Left forelimb (tissue), 1 donor: Measurements from ENCODE around the gene CMIP.

Source experiments
- DNase-seq: peaks from one replicate; pipeline ENCODE4 v3.0.0-alpha.2; 2018; ENCODE audit warnings: low spot score

The CMIP gene

DNA sequence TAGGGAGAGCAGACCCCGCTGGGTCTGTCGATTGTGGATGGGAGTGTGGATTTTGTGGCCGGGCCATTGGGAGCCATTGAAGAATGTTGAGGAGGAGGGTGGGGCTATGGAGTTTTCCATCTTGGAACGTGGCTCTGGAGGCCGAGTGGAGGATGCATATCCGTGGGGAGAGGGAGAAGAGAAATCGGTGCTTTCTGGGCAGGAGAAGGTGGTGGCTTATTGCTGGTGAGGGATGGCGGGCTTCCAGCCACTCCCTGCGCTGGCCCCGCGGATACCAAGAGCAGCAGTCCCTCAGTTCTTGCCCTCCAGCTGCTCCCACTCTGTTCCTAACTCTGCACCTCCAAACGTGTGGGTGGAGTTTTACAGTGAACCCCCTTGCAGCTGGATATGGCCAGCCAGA lies 162.4 kb downstream of the CMIP start:
- no peak for DNase-seq

DNA sequence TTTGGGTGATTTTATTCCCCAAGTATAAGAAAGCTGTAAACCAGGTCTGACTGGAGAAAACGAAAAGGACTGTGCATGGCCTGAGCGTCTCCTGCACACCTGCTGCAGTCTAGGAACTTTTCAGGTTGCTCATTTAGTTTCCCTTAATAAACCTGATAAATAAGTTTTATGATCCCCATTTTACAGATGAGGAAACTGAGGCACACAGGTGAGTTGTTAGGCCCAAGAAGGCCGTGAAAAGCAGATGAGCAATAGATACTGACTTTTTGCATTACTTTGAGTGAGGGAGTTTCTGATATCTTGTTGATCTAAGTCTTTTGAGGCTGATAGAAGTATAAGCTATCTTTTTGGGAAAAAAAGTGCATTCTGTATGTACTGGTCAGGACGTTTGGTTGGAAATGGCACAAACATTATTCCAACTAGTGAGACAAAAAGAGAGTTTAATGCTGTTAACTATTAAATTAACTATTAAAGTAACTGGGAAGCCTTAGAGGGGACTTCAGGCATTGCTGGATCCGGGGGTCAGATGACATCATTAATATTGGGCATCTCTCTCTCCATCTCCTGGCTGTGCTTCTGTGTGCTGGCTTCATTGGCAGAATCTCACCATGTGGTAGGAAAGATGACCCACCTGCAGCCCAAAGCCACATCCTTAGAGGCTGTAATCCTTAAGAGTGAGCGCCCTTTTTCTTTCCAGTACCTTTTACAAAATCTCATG lies 163.4 kb downstream of the CMIP start:
- no peak for DNase-seq

DNA sequence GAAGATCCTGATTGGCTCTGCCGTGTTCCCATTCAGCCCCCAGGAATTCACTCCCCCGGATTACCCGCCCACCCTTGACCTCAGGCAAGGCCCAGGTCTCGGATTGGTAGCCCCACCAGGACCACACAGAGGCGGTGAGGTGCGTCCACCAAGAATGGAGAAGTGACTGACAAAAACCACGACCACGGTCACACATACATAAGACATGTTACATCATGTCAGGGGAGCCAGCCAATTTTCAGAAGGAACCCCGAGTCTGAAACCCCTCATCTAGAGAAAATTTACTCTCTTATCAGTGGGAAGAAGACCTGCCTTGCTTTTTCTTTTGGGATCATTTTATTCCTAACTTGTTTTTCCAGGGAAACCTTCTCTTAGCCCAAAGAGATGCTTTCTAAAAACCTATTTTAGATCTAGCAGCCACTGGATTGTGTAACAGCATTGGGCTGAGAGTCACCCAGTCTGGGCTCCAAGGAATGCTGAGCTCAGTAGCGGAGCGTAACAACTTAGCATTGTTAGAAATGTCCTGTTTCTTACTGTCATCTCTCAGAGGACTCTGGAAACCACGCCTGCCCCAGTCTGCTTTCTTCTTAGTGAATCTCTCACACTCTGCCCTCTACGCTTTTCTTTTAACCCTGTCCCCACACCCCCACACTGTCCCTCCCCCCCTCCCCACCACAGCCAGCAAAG lies 164.1 kb downstream of the CMIP start:
- no peak for DNase-seq

DNA sequence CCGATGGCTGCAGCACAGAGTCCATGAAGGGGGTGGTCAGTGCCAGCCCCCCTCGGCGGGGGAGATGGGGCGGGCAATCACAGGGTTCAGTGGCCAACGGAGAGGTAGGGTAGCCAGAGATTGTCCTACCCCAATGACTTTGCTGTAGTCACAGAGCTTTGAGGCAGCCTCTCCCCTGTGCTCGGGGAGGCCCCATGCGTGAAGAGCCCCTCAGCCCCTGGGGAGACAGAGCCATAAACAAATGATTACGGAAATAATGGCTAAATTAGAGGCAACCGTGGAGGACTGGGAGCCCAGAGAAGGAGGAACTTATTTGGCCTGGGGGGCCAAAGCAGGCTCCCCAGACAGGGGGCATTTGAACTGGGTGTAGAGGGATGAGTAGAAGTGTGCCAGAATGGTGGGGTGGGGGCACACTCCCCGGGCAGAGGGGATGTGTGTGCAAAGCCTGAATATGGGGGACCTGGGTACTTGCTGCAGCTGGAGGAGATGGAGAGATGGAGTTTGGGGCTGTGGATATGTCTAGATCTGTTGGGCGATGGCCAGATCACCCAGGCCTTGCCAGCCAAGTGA lies 164.8 kb downstream of the CMIP start:
- no peak for DNase-seq

DNA sequence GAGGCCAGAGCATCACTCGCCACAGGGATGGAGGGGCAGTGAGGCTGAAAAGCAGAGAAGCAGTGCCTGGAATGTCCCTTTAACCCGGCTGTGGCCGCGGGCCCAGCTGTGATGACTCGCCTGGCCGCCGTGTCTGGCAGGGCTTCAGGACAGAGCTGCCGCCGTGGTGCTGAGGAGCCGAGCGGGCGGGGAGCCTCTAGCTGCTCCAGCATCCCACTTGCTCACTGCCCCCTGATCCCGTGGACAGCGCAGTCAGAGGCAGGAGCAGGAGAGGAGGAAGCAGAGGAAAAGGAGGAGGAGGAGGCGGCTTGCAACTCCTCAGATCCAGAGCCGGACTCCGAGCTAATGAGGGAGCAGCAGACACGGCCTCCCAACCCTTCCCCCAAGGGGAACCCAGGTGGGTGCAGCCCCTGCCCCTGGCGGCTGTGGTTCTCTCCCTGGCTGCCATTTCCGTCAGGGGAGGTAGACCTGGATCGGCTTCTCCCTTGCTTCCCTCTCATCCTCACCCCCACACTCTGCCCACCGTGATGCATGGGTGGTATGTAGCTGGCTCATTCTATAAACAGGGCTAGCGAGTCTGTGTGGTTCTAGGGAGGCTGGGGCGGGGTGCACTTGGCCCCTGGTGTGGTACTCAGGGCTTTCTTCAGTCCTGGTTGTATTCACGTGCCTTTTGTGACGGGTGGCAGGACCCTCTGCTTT lies 165.7 kb downstream of the CMIP start:
- peak; percentile 86 for DNase-seq

DNA sequence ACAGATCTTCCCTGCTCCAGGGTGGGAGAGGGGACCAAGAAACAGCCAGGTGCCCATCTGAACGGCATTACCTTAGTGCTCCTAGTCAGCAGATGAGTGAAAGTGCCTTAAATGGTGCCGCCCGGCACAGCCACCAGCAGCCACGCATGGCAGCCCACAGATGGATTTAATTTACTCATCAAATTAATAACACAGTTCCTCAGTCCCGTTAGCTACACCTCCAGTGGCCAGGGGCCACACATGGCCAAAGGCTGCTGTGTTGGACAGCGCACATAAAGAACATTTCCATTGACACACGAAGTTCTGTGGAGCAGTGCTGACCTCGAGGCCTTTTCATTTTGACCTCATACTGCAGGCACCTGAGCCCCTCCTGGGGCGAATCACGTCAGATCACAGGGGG lies 166.3 kb downstream of the CMIP start:
- DNase-seq = no peak

DNA sequence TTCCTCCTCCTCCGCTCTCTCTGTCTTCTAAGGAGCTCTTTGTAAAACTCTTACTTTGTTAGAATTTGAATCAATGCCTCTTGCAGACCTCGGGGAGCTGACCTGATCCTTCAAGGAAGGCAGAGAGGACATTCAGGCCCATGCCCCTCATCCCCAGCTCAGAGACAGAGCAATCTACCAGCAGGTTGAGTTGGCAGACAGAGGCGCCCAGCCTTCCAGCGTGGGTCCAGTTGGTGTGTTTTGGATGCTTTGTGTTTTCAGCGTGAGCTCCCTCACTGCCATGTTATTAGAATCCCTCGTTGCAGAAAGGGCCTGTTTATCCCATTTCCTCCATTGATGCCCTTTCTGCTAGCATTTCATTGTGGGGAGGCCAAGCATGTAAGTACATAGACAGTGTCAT lies 167.1 kb downstream of the CMIP start:
- DNase-seq = no peak

DNA sequence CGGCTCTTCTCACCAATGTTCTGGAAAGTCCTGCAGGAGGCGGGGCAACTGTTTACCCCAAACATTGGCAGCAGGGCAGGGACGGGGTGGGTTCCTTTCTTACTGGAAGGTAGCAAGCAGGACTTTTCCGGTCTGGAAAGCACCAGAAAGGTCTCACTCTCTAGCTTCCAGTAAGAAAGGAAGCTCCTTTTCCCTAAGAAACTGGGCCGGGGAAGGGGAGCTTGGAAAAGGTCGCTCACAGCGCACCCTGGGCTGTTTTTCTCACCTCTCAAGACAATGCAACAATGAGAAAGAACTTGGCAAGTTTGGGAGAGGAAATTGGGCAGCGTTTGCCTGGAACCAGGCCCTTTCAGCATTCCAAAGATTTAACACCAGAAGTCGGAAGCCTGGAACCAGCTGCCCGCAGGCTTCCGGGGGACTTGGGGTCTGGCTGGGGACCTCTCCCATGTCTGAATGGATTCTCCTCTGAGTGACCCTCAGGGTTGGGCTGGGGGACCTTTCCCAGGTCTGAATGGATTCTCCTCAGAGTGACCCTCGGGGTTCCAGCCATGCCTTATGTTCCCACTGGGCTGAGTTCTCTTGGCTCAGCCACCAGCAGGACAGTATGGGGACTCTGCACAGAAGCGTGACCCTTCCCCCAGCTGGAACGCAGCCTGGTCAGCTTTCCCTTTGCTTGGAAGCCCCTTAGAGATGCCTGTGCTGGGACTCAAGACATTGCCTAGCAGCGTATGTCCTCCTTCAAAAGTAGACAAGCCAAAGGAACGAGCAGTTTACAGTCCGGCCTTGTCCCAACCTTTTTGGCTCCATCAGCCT lies 167.9 kb downstream of the CMIP start:
- no peak for DNase-seq

DNA sequence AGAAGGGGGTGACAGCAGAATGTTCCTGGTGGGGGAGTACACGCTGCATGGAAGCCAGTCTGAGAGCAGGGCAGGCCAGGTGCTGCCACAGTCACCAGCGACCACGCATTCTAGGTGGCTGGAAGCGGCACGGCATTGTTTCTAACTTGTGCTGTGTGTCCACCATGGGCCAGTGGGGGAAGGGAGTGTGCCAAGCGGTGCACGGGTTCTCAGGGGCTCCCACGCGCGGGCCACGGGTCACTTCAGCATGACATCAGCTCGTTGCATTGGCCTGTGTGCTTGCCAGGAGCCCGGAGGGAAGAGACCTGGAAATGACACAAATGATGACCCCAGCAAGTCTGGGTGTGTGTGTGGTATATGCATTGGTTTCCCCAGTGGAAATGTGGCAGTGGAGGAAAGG lies 169.6 kb downstream of the CMIP start:
- DNase-seq = no peak

DNA sequence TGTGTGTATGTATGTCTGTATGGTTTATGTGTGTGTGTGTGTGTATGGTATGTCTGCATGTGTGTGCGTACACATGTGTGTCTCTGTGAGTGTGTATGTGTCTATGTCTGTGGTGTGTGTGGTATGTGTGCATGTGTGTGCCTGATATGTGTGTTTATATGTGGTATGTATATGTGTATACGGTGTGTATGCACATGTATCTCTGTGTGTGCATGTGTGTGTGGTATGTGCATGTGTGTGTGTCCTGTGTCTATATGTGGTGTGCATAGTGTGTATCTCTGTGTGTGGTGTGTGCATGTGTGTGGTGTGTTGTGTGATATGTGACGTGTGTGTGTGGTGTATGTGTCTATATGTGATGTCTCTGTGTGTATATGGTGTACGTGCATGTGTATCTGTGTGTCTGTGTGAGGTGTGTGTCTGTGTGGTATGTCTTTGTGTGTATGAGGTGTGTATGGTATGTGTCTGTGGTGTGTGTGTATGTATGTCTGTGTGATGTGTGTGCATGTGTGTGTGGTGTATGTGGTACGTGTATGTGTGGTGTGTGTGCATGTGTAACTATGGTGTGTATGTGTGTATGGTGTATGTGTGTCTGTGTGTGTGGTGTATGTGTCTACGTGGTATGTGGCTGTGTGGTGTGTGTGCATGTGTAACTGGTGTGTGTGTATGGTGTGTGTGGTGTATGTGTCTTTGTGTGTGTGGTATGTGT lies 170.2 kb downstream of the CMIP start:
- DNase-seq = no peak

DNA sequence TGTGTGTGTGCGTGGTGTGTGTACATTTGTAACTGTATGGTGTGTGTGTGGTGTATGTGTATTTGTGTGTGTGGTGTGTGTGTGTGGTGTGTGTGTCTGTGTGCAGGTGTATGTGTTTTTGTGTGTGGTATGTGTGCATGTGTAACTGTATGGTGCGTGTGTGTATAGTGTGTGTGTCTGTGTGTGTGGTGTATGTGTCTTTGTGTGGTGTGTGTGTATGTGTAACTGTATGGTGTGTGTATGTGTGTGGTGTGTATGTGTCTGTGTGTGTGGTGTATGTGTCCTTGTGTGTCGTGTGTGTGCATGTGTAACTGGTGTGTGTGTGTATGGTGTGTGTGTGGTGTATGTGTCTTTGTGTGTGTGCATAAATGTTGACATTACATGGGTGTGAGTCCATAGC lies 170.8 kb downstream of the CMIP start:
- no peak for DNase-seq

DNA sequence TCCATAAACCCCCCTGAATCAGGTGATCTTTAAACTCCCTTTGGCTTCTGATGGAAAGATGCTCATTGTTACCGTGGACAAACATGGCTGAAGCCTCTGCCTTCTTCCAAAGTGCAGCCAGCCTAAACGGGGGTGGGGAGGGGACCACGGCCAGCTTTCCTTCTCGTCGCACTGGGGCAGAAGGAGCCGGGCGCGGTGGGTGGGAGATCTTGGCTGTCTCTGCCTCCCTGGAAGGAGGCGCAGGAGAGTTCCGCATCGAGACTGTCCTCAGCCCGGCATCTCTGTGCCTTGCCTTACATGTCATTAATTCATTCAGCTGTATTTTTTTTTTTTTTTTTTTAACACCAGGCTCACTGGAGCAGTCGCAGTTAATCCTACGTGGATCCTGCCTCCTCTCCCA lies 171.2 kb downstream of the CMIP start:
- DNase-seq = no peak

DNA sequence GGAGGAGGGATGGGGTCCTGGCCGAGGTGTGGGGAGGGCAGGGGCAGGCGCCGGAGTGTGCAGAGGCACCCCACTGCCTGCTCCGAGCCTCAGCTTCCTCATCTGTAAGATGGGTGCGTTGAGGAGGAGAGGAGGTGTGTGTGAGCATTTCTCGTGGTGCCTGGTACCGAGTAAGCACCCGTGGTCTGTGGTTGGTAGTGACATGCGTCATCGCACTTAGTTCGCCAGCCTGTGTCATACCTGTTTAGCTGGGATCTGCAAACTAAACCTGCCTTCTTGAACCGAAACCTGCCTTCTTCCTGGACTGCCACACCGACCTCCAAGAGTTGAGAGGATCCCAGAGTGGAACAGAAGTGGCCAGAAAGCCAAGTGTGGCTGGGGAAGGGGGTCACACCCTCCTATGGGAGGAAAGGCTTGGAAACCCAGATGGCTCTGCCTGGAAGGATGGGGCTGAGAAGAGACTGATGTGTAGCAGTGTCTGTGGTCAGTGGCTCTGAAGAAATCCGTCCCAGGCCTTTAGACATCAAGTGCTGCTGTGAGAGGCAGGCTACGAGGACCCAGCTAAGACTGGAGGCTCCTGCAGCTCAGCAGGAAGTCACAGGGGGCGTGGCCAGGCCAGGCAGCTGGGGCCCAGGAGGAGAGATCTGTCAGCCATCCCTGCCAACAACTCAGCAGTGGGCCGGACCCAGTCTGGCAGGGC lies 171.9 kb downstream of the CMIP start:
- DNase-seq = no peak

DNA sequence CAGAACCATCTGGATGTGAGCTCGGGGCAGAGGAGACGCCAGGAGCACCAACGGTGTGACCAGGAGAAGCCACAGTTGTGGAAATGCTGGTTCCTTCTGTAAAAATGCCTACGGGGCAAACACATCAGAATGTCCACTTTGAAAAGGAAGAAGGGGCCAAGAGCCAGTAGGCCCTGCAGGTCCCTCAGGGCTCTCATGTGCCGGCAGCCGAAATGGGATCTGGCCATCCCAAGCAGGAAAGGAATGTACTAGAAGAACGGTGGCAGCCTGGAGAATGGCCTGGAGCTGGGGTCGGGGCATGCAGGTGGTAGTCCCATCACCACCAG lies 172.4 kb downstream of the CMIP start:
- DNase-seq = no peak

DNA sequence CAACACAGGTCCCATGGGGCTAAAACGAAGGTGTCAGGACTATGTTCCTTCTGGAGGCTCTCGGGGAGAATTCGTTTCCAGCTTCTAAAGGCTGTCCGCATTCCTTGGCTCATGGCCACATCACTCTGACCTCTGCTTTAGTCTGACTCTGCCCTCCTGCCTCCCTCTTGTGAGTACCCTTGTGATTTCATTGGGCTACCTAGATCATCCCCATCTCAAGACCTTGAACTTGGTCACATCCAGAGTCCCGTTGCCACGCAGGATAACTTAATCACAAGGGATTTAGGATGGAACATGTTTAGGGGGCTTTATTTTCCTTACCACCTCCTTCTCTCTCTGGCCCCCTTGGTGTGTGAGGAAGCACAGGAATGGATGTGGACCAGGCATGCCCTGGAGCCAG lies 173.6 kb downstream of the CMIP start:
- DNase-seq = no peak

DNA sequence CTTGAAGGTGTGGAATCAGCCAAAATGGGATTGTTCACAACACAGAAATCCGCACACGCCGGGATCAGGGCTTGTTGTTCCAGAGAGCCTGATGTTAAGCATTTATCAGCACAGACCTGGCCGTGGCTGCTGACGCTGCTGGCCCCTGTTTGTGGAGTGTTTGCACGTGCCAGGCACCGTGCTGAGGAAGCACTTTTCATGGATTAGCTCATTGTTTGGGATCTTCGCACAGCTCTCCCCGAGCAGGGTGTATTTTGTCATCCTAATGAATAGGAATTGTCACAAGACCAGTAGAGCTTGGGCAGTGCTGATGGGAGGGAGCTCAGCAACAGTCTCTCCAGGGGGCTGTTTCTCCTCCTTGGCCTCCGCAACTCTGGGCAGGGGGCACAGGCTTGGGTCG lies 174.1 kb downstream of the CMIP start:
- no peak for DNase-seq

DNA sequence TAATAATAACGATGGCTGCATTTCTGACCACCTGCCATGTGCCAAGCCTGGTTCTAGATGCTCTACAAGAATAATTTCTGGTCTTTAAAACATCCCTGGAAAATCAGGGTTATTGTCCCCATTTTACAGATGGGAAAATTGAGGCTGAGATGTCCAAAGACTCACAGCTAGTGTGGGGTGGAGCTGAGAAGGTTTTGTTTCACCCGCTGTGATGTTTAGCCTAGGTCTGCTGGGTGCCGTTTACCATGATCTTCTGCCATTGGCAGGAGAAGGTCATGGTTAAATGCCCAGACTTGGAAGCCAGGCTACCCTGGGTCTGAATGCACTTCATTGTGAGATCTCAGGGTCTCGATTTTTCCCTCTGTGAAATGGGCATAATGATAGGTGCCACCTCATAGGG lies 175.4 kb downstream of the CMIP start:
- DNase-seq = no peak

DNA sequence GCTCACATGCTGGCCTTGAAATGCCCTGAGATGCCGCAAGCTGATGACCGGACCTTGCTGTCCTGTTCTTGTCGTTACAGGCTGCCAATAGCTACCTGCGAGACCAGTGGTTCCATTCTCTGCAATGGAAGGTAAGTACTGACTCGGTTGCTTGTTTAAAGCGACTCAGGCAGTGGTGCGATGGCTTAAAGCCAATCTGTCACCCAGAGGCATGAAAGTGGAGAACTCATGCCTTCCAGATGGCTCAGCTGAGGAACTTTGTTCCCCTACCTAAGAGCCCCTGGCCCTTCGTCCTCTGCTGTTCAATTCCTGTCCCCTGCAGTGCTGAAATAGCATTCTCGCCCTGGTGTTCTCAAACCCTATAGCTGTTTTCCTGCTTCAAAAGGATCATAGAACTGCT lies 176.2 kb downstream of the CMIP start:
- DNase-seq = no peak

DNA sequence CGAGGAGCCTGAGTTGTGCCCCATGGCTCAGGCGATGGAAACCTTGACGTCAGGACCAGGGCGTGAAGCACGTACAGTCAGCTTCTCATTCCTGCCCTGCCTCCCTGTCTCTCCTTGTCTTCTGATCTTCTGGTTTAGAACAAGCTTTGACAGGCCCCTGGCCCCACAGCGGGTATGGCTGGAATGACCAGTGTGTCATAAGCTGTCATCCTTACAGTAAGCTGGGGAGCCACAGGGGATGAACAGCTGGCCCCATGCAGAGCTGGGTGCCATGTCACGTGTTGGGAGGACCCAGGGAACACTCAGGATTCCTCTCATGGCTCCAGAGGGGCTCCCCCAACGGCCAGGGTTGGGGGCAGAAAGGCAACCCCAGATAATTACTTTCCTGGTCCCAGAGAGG lies 176.9 kb downstream of the CMIP start:
- no peak for DNase-seq

DNA sequence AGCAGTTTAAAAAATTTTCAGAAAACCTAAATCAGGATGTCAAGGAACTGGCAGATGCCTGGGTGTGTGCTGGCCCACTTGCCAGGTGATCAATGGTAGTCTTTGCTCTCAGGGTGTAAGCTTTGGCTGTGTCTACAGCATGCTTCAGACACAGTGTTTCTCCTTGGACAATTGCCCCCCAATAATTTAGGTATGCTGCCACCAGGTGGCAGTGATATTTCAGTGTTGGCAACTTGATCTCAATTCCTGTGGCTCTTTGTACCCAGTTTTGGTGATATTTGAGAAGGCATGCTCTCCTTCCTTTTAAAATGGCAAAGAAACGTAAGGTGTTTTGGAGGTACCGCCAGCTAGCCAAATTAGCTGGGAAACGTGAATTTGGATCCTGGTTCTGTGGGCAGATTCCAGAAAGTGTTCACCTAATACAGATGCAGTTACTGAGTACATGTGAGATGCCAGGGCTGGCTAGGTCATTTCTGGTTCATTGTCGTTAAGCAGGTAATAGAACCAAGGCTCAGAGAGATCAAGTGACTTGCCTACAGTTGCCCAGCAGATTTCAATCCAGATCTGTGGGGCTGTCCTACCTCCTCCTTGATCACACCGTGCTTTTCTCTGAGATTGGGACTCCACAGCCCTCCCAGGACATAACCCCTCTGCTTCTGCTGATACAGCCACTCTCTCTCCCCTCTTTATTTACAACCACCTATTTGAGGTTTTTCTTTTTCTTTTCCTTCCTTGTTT lies 178.9 kb downstream of the CMIP start:
- no peak for DNase-seq
